Activated CD8-positive, alpha-beta memory T cell treated with anti-CD3 and anti-CD28 coated beads, Interleukin-2, amount 50 U/mL, for 1 hour (primary cell): ENCODE measurements around the gene STX19.
"Not testable (repeated sequence)": the region's sequence is repeated elsewhere in the genome, so short reads cannot be mapped to it uniquely, and the experiment has no call there.

Source experiments
- DNase-seq: peaks from one replicate; pipeline ENCODE4 v3.0.0-alpha.2; 2020; ENCODE audit errors: extremely low read depth

Gene STX19

DNA sequence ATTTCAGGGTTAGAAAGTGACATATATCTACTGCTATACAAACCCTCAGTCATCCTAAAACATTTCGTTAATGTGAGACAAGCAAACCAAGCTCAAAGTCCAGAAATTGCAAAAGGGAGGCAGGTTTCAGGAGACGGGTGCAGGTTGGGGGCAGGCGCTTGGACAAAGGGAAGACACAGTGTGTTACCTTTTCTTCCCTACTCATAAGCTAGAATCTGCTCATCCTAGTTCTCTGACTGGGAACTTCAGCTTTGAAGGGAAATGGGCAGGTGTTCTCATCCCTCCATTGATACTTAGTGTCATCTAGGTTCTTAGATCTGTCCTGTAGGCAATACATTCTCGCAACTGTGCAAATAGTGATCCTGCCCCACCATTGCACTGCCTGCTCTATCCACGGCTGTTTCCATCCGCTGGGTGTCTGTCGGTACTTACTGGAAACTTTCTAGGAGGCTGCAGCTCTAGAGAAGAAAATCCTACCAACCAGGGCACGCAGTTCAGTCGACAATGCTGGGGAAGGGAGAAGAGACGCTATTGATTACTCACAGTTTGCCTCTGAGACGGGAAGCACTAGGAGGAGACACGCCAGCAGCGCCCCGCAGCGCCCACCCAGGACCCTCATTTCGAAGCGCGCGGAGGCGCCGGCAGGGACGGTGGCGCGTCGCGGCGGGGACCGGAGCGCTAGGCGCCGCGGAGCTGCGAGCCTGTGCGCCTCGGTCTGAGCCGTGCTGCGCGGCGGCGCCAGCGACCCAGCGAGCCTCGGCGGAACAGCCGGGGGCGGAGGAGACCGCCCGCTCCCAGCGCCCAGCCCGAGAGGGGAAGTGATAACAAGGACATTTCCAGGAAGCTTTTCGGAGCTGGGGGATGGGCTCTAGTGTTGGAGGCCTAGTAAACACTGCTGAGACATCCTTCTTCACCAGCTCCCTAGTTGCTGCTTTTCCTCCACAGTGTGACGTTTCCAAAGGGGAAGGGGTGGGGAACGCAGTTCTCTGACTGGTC is 55.0 kb downstream of the STX19 start, which contains the start of gene PROS1:
PROS1 (minus strand) TSS at position 766 of the 996 bp plus-strand sequence; CDS start at position 619, 147 bp downstream.
- no peak for DNase-seq

DNA sequence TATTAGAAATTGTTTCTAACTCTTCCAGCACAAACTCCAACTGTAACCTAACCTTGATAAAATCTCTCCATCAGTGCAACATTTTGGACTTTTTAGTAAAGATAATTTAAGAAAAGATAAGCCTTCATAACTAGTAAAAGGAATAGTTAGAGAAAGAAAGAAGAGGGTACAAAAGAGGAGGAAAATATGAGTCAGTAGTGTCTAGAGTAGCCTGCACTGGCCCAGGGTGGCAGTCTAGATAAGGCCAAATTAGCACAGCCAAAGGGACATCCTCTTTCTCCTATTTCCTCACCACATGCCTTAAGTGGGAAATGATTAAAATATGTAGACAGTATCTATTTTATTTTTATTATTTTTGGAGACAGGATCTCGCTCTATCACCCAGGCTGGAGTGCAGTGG is 58.4 kb downstream of the STX19 start:
- no peak for DNase-seq

- no peak for DNase-seq
Observed at GRCh38 chr3:93969443-93969842, 59.0 kb downstream of the STX19 start.

DNA sequence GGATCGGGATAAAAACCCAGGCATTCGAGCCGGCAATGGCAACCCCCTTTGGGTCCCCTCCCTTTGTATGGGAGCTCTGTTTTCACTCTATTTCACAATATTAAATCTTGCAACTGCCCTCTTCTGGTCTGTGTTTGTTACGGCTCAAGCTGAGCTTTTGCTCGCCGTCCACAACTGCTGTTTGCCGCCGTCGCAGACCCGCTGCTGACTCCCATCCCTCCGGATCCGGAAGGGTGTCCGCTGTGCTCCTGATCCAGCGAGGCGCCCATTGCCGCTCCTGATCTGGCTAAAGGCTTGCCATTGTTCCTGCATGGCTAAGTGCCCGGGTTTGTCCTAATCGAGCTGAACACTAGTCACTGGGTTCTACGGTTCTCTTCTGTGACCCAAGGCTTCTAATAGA is 63.3 kb downstream of the STX19 start:
- DNase-seq, result not testable (repeated sequence)
